Mesenchymal stem cell (in vitro differentiated cells and primary cell): ENCODE data around the gene PSMD1.

Experiments used
- DNase-seq: peaks from one replicate; pipeline ENCODE4 v3.0.0-alpha.2; 2013
- H2AFZ ChIP-seq: one replicate; pipeline ENCODE4 v1.6.1; 2013; ENCODE audit warnings: low read depth, mild to moderate bottlenecking, control low read depth, inconsistent platforms, low read length, moderate library complexity
- H2AK5ac ChIP-seq: 2 replicates; pipeline ENCODE4 v1.6.1; 2013; ENCODE audit warnings: low read length, moderate library complexity, mild to moderate bottlenecking, inconsistent platforms; ENCODE audit not compliant: severe bottlenecking
- H2BK120ac ChIP-seq: one replicate; pipeline ENCODE4 v1.6.1; 2013; ENCODE audit warnings: low read depth, mild to moderate bottlenecking, inconsistent platforms, low read length, moderate library complexity
- H2BK12ac ChIP-seq, 2 experiments: one replicate each; pipeline ENCODE4 v1.6.1; 2013; ENCODE audit warnings: inconsistent platforms in 2 of 2, low read length in 2 of 2, mild to moderate bottlenecking in 2 of 2, moderate library complexity in 2 of 2, control low read depth in 1 of 2
- H2BK15ac ChIP-seq: one replicate; pipeline ENCODE4 v1.6.1; 2013; ENCODE audit warnings: mild to moderate bottlenecking, low read depth, inconsistent platforms; ENCODE audit not compliant: poor library complexity, severe bottlenecking
- H2BK5ac ChIP-seq: 2 replicates; pipeline ENCODE4 v1.6.1; 2013; ENCODE audit warnings: low read depth, mild to moderate bottlenecking, low read length, control low read depth, inconsistent platforms; ENCODE audit not compliant: poor library complexity, severe bottlenecking
- H3K14ac ChIP-seq, 2 experiments: one replicate each; pipeline ENCODE4 v1.6.1; 2013; ENCODE audit warnings: inconsistent platforms in 2 of 2, low read length in 2 of 2, control low read depth in 1 of 2, mild to moderate bottlenecking in 1 of 2, moderate library complexity in 1 of 2
- H3K18ac ChIP-seq, 2 experiments: one replicate each; pipeline ENCODE4 v1.6.1; 2013; ENCODE audit warnings: inconsistent platforms in 2 of 2, low read length in 2 of 2, control low read depth in 1 of 2, low read depth in 1 of 2, mild to moderate bottlenecking in 1 of 2
- H3K23ac ChIP-seq, 2 experiments: one replicate each; pipeline ENCODE4 v1.6.1; 2013; ENCODE audit warnings: inconsistent platforms in 2 of 2, low read length in 2 of 2, mild to moderate bottlenecking in 2 of 2, moderate library complexity in 2 of 2, control low read depth in 1 of 2
- H3K27ac ChIP-seq: 2 replicates; pipeline ENCODE4 v1.5.1; 2013; ENCODE audit warnings: mild to moderate bottlenecking, moderate library complexity, low read length, control low read depth, inconsistent platforms; ENCODE audit not compliant: poor library complexity, severe bottlenecking
- H3K27me3 ChIP-seq, 2 experiments: 2 replicates each; pipeline versions ENCODE4 v1.6.1 to v1.7.0; 2013; ENCODE audit warnings: low read length in 2 of 2, mild to moderate bottlenecking in 2 of 2, moderate library complexity in 2 of 2, control low read depth in 1 of 2, inconsistent platforms in 1 of 2; ENCODE audit not compliant: control insufficient read depth in 1 of 2, insufficient read depth in 1 of 2
- H3K36me3 ChIP-seq, 2 experiments: 2 replicates each; pipeline versions ENCODE4 v1.6.1 to v1.7.0; 2013; ENCODE audit warnings: low read length in 2 of 2, control low read depth in 1 of 2, inconsistent platforms in 1 of 2, low read depth in 1 of 2, mild to moderate bottlenecking in 1 of 2; ENCODE audit not compliant: insufficient read depth in 2 of 2, control insufficient read depth in 1 of 2
- H3K4ac ChIP-seq, 2 experiments: one replicate each; pipeline ENCODE4 v1.6.1; 2013; ENCODE audit warnings: inconsistent platforms in 2 of 2, low read length in 2 of 2, mild to moderate bottlenecking in 2 of 2, moderate library complexity in 2 of 2, control low read depth in 1 of 2, low read depth in 1 of 2
- H3K4me1 ChIP-seq: 2 replicates; pipeline ENCODE4 v1.6.1; 2013; ENCODE audit warnings: low read depth, low read length, control low read depth; ENCODE audit not compliant: control insufficient read depth, insufficient read depth
- H3K4me2 ChIP-seq: 2 replicates; pipeline ENCODE4 v1.6.1; 2013; ENCODE audit warnings: low read length, mild to moderate bottlenecking, inconsistent platforms; ENCODE audit not compliant: poor library complexity, severe bottlenecking
- H3K4me3 ChIP-seq, 2 experiments: 2 replicates each; pipeline versions ENCODE4 v1.5.1 to v1.7.0; 2013; ENCODE audit warnings: low read length in 2 of 2, mild to moderate bottlenecking in 2 of 2, control low read depth in 1 of 2, low read depth in 1 of 2; ENCODE audit not compliant: insufficient read depth in 1 of 2
- H3K79me1 ChIP-seq: replicated peaks from 2 replicates; pipeline ENCODE4 v1.6.1; 2013; ENCODE audit warnings: mild to moderate bottlenecking, control low read depth, low read length, inconsistent platforms; ENCODE audit not compliant: poor library complexity, severe bottlenecking
- H3K9ac ChIP-seq: 2 replicates; pipeline ENCODE4 v1.7.0; 2013; ENCODE audit warnings: mild to moderate bottlenecking, low read length, moderate library complexity
- H3K9me3 ChIP-seq: 2 replicates; pipeline ENCODE4 v1.7.0; 2013; ENCODE audit warnings: mild to moderate bottlenecking, low read length; ENCODE audit not compliant: control insufficient read depth
- H4K8ac ChIP-seq: one replicate; pipeline ENCODE4 v1.6.1; 2013; ENCODE audit warnings: inconsistent platforms, mild to moderate bottlenecking, low read length, moderate library complexity
- H4K91ac ChIP-seq: one replicate; pipeline ENCODE4 v1.6.1; 2013; ENCODE audit warnings: mild to moderate bottlenecking, low read length, inconsistent platforms
- WGBS: methylation state at CpG from one replicate; pipeline ENCODE4 v1.1.7; 2013; ENCODE audit warnings: mixed read lengths; 5-methylcytosine and 5-hydroxymethylcytosine counted together

The PSMD1 gene

DNA sequence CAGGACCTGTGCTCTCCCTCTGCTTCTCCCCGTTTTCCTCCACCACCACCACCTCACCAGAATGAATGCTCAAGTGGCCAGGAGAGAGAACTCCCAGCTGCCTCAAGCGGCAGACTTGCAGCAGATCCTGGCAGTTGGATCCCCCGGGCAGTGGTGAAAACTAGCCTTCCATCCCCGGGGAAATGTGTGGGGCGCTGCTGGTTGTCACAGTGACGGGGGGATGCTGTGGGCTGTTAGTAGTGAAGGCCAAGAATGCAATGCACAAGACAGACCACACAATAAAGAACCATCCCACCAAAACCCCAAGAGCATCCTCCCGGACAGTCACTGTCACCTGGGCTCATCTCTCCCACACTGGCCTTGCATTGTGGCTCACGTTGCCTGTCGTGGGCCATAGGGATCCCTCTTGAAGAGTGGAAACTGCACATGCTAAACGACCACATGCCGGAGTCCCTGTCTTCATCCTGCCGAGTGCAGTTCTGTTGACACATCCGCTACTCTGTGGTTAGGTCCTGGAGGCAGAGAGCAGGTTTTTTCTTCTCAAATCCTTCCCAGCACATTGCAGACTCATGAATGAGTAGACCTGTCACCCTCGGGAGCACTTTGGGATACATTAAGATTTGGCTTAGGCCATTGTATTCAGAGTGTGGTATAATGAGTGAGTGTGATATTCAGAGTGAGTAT, 47.3 kb upstream of the PSMD1 start:
- Histone ChIP-seq H3K4ac (no peak overlapping the region), H3K9me3 (no peaks in the 10 kb centered on the region), H3K23ac (peak overlapping the region in 1 of 2 experiments; percentile 56), H3K18ac (no peak overlapping the region), H3K27ac (no peak overlapping the region), H3K27me3 (peaks cover 62 to 72% of the 10 kb centered on the region in 2 experiments), H3K9ac (no peak overlapping the region), H2BK12ac (no peak overlapping the region), H2BK5ac (no peak overlapping the region), H3K36me3 (no peaks in the 10 kb centered on the region), H4K8ac (no peak overlapping the region), H3K79me1 (no peaks in the 10 kb centered on the region), H3K14ac (peak overlapping the region in 1 of 2 experiments; percentile 96), H2AFZ (no peak overlapping the region), H3K4me2 (no peak overlapping the region), H4K91ac (no peak overlapping the region), H2AK5ac (no peak overlapping the region), H3K4me1 (no peaks in the 10 kb centered on the region), H3K4me3 (no peak overlapping the region), H2BK15ac (no peak overlapping the region), H2BK120ac (no peak overlapping the region)
- 80% methylated on average over 12 of the region's 14 CpGs for WGBS
- DNase-seq, result no peak

- DNase-seq, result no peak
- WGBS, result 86% methylated on average over 2 of the region's 2 CpGs
- Histone ChIP-seq H3K4me3 (no peak overlapping the region), H3K4ac (no peak overlapping the region), H2BK120ac (no peak overlapping the region), H3K4me2 (no peak overlapping the region), H3K4me1 (no peaks in the 10 kb centered on the region), H4K91ac (no peak overlapping the region), H3K9me3 (no peaks in the 10 kb centered on the region), H2BK5ac (no peak overlapping the region), H3K23ac (no peak overlapping the region), H2AK5ac (no peak overlapping the region), H3K79me1 (no peaks in the 10 kb centered on the region), H2AFZ (no peak overlapping the region), H4K8ac (no peak overlapping the region), H3K27ac (no peak overlapping the region), H2BK15ac (no peak overlapping the region), H3K18ac (no peak overlapping the region), H3K36me3 (no peaks in the 10 kb centered on the region), H3K14ac (no peak overlapping the region), H3K9ac (no peak overlapping the region), H2BK12ac (no peak overlapping the region), H3K27me3 (peaks cover 68 to 78% of the 10 kb centered on the region in 2 experiments)
Measured at GRCh38 chr2:231010201-231010730, 46.4 kb upstream of the PSMD1 start.

- Histone ChIP-seq H2BK12ac (no peak overlapping the region), H3K4ac (no peak overlapping the region), H2BK5ac (no peak overlapping the region), H3K27me3 (peaks cover 76 to 87% of the 10 kb centered on the region in 2 experiments), H3K18ac (no peak overlapping the region), H3K23ac (no peak overlapping the region), H3K9me3 (no peaks in the 10 kb centered on the region), H3K9ac (no peak overlapping the region), H3K4me1 (no peaks in the 10 kb centered on the region), H3K27ac (no peak overlapping the region), H2AK5ac (no peak overlapping the region), H2AFZ (no peak overlapping the region), H3K36me3 (no peaks in the 10 kb centered on the region), H3K14ac (no peak overlapping the region), H2BK15ac (no peak overlapping the region), H3K4me2 (no peak overlapping the region), H4K91ac (no peak overlapping the region), H3K4me3 (no peak overlapping the region), H4K8ac (no peak overlapping the region), H2BK120ac (no peak overlapping the region), H3K79me1 (no peaks in the 10 kb centered on the region)
- DNase-seq, result no peak
- WGBS, result 46% methylated on average over 2 of the region's 2 CpGs
Measured at GRCh38 chr2:231011526-231011925, 45.1 kb upstream of the PSMD1 start.

DNA sequence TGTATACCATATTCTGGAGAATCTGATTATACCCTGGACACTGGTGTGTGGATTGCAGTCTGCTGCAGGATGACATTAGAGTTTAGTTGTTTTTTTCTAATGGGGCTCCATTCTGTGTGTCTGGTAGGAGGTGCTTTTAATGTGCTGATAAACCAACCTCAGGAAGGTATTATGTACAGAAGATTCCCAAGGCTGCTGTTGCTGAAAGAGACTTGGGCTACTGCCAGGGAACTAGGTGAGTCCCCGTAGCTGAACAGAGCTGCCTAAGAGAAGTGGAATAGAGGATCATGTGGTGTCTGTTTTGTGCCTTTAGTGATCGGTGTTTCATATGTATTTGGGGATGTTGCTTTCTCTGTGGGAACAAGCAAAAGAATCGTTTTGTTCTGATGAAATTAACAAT, 44.2 kb upstream of the PSMD1 start:
- Histone ChIP-seq H3K4me2 (no peak overlapping the region), H3K27ac (no peak overlapping the region), H2BK12ac (no peak overlapping the region), H4K91ac (no peak overlapping the region), H3K4ac (no peak overlapping the region), H3K79me1 (no peaks in the 10 kb centered on the region), H3K14ac (no peak overlapping the region), H3K9me3 (no peaks in the 10 kb centered on the region), H3K4me3 (no peak overlapping the region), H2AFZ (no peak overlapping the region), H2BK120ac (no peak overlapping the region), H3K27me3 (peaks cover 84 to 85% of the 10 kb centered on the region in 2 experiments), H3K4me1 (no peaks in the 10 kb centered on the region), H3K18ac (no peak overlapping the region), H4K8ac (no peak overlapping the region), H2AK5ac (no peak overlapping the region), H2BK5ac (no peak overlapping the region), H3K9ac (no peak overlapping the region), H2BK15ac (no peak overlapping the region), H3K23ac (no peak overlapping the region), H3K36me3 (no peaks in the 10 kb centered on the region)
- 93% methylated on average over 1 of the region's 3 CpGs for WGBS
- DNase-seq, result no peak
